Neural cell (in vitro differentiated cells): ENCODE data around the gene GALNT10. TPM values are rescaled to one million over a fixed set of nuclear protein-coding genes. Genes with fewer than 3 reads are reported as not detected.

Source experiments
- H2AFZ ChIP-seq: fragments of 200-600, 300-800 bp; sonication (generic), shearing (Covaris generic); 2 replicates; pipeline ENCODE4 v1.6.0; 2014; ENCODE audit warnings: low read depth, mild to moderate bottlenecking, antibody characterized with exemption, low read length, moderate library complexity
- H3F3A ChIP-seq: fragments of 200-600 bp; shearing (Covaris generic); 2 replicates; pipeline ENCODE4 v1.6.1; 2016; ENCODE audit warnings: mild to moderate bottlenecking, moderate library complexity, mixed read lengths, antibody characterized with exemption, low read length; ENCODE audit not compliant: insufficient read depth, poor library complexity, severe bottlenecking
- H3K27ac ChIP-seq: fragments of 200-600, 300-800 bp; sonication (generic), shearing (Covaris generic); 2 replicates; pipeline ENCODE4 v1.5.1; 2014; ENCODE audit warnings: mild to moderate bottlenecking, low read length, moderate library complexity
- H3K27me3 ChIP-seq: fragments of 300-800, 200-600 bp; sonication (generic), shearing (Covaris generic); 2 replicates; pipeline ENCODE4 v1.6.0; 2014; ENCODE audit warnings: mild to moderate bottlenecking, low read depth, low read length, moderate library complexity; ENCODE audit not compliant: insufficient read depth
- H3K36me3 ChIP-seq: fragments of 300-800, 200-600 bp; sonication (generic), shearing (Covaris generic); 2 replicates; pipeline ENCODE4 v1.5.1; 2014; ENCODE audit warnings: mild to moderate bottlenecking, antibody characterized with exemption, low read length, moderate library complexity; ENCODE audit not compliant: insufficient read depth
- H3K4me2 ChIP-seq: fragments of 300-800, 200-600 bp; sonication (generic), shearing (Covaris generic); 2 replicates; pipeline ENCODE4 v1.6.0; 2014; ENCODE audit warnings: mild to moderate bottlenecking, low read length
- H3K4me3 ChIP-seq: fragments of 300-800, 200-600 bp; sonication (generic), shearing (Covaris generic); 2 replicates; pipeline ENCODE4 v1.5.1; 2014; ENCODE audit warnings: mild to moderate bottlenecking, low read length, moderate library complexity
- H3K79me2 ChIP-seq: fragments of 200-600 bp; shearing (Covaris generic); replicated peaks from 2 replicates; pipeline ENCODE4 v1.6.0; 2014; ENCODE audit warnings: mild to moderate bottlenecking, low read length, moderate library complexity; ENCODE audit not compliant: insufficient read depth
- H3K9ac ChIP-seq: fragments of 300-800, 200-600 bp; sonication (generic), shearing (Covaris generic); 2 replicates; pipeline ENCODE4 v1.6.1; 2016; ENCODE audit warnings: mild to moderate bottlenecking, low read length, mixed read lengths
- H3K9me2 ChIP-seq: fragments of 200-600 bp; shearing (Covaris generic); 2 replicates; pipeline ENCODE4 v1.6.1; 2016; ENCODE audit warnings: mild to moderate bottlenecking, low read length, mixed read lengths; ENCODE audit not compliant: insufficient read depth
- H3K9me3 ChIP-seq: fragments of 200-600, 300-800 bp; sonication (generic), shearing (Covaris generic); 2 replicates; pipeline ENCODE4 v1.6.1; 2016; ENCODE audit warnings: mild to moderate bottlenecking, mixed run types, low read length, moderate library complexity, mixed read lengths
- H4K20me1 ChIP-seq: fragments of 200-600 bp; shearing (Covaris generic); 2 replicates; pipeline ENCODE4 v1.6.1; 2016; ENCODE audit warnings: mild to moderate bottlenecking, mixed run types; ENCODE audit not compliant: insufficient read depth
- EP300 ChIP-seq: fragments of 450-650 bp; conservative IDR thresholded peaks from 2 replicates; pipeline ENCODE4 v1.6.1; 2014; ENCODE audit warnings: antibody characterized with exemption, mild to moderate bottlenecking, moderate library complexity; ENCODE audit not compliant: poor library complexity, severe bottlenecking
- EZH2 ChIP-seq: fragments of 200-600, 300-800 bp; shearing (Covaris generic), sonication (generic); IDR thresholded peaks from 2 replicates; pipeline ENCODE4 v1.6.1; 2014; ENCODE audit warnings: antibody characterized with exemption, low read length, borderline replicate concordance, mild to moderate bottlenecking; ENCODE audit not compliant: insufficient read depth, poor library complexity, severe bottlenecking
- MXI1 ChIP-seq: fragments of 450-650 bp; conservative IDR thresholded peaks from 2 replicates; pipeline ENCODE4 v1.6.1; 2014; ENCODE audit warnings: antibody characterized with exemption, mild to moderate bottlenecking; ENCODE audit not compliant: poor library complexity, severe bottlenecking
- POLR2AphosphoS5 ChIP-seq: IDR thresholded peaks from 2 replicates; pipeline ENCODE4 v1.6.1; 2012
- RAD21 ChIP-seq: fragments of 450-650 bp; conservative IDR thresholded peaks from 2 replicates; pipeline ENCODE4 v1.6.1; 2014; ENCODE audit warnings: antibody characterized with exemption, mild to moderate bottlenecking, moderate library complexity
- SMC3 ChIP-seq: fragments of 450-650 bp; conservative IDR thresholded peaks from 2 replicates; pipeline ENCODE4 v1.6.1; 2014; ENCODE audit warnings: antibody characterized with exemption, mild to moderate bottlenecking, moderate library complexity; ENCODE audit not compliant: poor library complexity
- TAF1 ChIP-seq: IDR thresholded peaks from 2 replicates; pipeline ENCODE4 v1.6.1; 2012; ENCODE audit warnings: low read depth
- polyA plus RNA-seq: library from polyadenylated mRNA; depleted of rRNA; stranded (reverse); fragments of >200 nt; gene quantifications from 2 replicates; pipeline ENCODE4 v1.2.3, GENCODE V29; 2014
- TF ChIP-seq, protein P1 (sequence below): IDR thresholded peaks from 2 replicates; pipeline ENCODE4 v1.6.1; 2012; ENCODE audit warnings: borderline replicate concordance
- TF ChIP-seq, protein P2 (sequence below): fragments of 450-650 bp; IDR thresholded peaks from 2 replicates; pipeline ENCODE4 v1.5.1; 2014; ENCODE audit warnings: antibody characterized with exemption, mild to moderate bottlenecking, moderate library complexity; ENCODE audit not compliant: poor library complexity, severe bottlenecking

The GALNT10 gene
- polyA plus RNA-seq, 1 donor from 2014 or later, result 3.1 TPM

DNA sequence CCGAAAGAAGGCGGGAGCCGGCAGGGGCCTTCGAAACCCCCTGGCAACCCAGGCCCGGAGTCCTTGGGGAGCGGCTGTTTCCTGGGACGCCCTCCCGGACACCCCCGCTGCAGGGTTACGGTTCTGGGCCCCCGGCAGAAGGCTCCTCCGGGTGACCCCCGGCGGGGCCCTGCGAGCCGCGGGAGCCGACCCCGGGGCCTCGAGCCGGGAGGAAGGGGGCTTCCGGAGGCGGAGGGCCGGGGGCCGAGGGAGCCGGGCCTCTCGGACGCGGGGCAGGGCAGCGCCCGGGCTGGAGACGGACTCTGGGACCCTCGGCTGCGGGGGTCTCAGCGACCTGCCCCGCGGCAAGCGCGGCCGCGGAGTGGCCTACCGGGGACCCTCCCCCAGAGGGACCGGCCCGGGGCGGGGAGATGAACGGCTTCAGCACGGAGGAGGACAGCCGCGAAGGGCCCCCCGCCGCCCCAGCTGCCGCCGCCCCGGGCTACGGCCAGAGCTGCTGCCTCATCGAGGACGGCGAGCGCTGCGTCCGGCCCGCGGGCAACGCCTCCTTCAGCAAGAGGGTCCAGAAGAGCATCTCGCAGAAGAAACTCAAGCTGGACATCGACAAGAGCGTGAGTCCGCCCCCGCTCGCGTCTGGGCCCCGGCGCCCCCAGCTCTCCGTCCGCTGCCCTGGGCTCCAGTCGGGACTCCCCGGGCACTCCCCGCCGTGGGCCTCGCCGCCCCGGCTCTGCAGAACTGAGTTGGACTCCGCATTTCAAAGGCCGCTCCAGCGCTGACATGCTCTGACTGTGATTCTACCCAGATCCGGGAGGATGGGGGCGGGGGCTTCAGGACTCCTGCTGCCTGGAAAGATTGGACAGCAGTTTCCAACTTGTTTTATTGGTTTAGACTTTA, 255.9 kb downstream of the GALNT10 start:
- Histone ChIP-seq H3K9me2 (no peaks in the 10 kb centered on the region), H3K79me2 (peaks cover 21% of the 10 kb centered on the region), H3K9ac (peak overlapping the region; percentile 65), H3K4me2 (peak overlapping the region; percentile 83), H4K20me1 (no peaks in the 10 kb centered on the region), H3F3A (no peaks in the 10 kb centered on the region), H3K9me3 (no peaks in the 10 kb centered on the region), H2AFZ (peak overlapping the region; percentile 23), H3K27ac (no peak overlapping the region), H3K27me3 (no peaks in the 10 kb centered on the region), H3K36me3 (no peaks in the 10 kb centered on the region), H3K4me3 (peak overlapping the region; percentile 96)
- TF ChIP-seq, protein P1, sequence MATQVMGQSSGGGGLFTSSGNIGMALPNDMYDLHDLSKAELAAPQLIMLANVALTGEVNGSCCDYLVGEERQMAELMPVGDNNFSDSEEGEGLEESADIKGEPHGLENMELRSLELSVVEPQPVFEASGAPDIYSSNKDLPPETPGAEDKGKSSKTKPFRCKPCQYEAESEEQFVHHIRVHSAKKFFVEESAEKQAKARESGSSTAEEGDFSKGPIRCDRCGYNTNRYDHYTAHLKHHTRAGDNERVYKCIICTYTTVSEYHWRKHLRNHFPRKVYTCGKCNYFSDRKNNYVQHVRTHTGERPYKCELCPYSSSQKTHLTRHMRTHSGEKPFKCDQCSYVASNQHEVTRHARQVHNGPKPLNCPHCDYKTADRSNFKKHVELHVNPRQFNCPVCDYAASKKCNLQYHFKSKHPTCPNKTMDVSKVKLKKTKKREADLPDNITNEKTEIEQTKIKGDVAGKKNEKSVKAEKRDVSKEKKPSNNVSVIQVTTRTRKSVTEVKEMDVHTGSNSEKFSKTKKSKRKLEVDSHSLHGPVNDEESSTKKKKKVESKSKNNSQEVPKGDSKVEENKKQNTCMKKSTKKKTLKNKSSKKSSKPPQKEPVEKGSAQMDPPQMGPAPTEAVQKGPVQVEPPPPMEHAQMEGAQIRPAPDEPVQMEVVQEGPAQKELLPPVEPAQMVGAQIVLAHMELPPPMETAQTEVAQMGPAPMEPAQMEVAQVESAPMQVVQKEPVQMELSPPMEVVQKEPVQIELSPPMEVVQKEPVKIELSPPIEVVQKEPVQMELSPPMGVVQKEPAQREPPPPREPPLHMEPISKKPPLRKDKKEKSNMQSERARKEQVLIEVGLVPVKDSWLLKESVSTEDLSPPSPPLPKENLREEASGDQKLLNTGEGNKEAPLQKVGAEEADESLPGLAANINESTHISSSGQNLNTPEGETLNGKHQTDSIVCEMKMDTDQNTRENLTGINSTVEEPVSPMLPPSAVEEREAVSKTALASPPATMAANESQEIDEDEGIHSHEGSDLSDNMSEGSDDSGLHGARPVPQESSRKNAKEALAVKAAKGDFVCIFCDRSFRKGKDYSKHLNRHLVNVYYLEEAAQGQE, result no peak
- no peak for TF ChIP-seq EP300
- TF ChIP-seq MXI1, result peak; percentile 36
- TF ChIP-seq EZH2, result no peak
- no peak for TF ChIP-seq RAD21
- TF ChIP-seq, protein P2, sequence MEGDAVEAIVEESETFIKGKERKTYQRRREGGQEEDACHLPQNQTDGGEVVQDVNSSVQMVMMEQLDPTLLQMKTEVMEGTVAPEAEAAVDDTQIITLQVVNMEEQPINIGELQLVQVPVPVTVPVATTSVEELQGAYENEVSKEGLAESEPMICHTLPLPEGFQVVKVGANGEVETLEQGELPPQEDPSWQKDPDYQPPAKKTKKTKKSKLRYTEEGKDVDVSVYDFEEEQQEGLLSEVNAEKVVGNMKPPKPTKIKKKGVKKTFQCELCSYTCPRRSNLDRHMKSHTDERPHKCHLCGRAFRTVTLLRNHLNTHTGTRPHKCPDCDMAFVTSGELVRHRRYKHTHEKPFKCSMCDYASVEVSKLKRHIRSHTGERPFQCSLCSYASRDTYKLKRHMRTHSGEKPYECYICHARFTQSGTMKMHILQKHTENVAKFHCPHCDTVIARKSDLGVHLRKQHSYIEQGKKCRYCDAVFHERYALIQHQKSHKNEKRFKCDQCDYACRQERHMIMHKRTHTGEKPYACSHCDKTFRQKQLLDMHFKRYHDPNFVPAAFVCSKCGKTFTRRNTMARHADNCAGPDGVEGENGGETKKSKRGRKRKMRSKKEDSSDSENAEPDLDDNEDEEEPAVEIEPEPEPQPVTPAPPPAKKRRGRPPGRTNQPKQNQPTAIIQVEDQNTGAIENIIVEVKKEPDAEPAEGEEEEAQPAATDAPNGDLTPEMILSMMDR, result no peak
- no peak for TF ChIP-seq SMC3
- peak; percentile 2 for TF ChIP-seq POLR2AphosphoS5
- TF ChIP-seq TAF1, result no peak

DNA sequence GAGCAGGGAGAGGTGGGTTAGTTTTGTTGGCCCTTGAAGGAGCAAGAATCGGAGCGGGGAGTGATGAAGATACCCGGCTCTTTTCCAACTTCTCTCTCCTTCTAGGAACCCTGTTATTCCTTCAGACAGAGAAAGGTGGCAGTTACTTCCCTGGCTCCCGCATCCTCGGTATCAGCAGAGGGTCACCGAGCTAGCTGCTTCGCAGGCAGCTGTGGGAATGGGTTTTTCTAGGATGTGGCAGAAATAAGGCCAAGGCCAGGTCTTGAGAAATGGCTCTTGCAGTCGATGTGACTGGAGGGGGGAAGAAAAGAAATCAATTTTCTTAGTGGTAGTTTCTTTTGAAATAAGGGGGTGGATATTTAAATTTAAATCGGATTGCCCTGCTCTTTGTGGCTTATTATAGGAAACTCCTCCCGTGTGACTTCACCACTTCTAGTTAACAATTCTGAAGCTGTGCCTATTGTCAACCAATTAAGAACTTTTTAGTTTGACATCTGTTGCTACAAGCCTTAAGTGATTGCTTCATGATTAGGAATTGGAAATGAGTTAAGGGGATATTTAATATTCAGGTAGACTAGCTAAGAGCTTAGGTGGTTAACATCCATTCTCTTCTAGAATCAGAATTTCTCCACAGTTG, 256.7 kb downstream of the GALNT10 start:
- H3K4me3 ChIP-seq, result peak overlapping the region; percentile 96
- no peaks in the 10 kb centered on the region for H4K20me1 ChIP-seq
- no peak overlapping the region for H2AFZ ChIP-seq
- no peaks in the 10 kb centered on the region for H3K9me2 ChIP-seq
- no peaks in the 10 kb centered on the region for H3K27me3 ChIP-seq
- no peaks in the 10 kb centered on the region for H3F3A ChIP-seq
- TF ChIP-seq SMC3, result no peak
- TF ChIP-seq RAD21, result peak; percentile 20
- peaks cover 21% of the 10 kb centered on the region for H3K79me2 ChIP-seq
- H3K4me2 ChIP-seq, result peak overlapping the region; percentile 83
- H3K36me3 ChIP-seq, result no peaks in the 10 kb centered on the region
- no peaks in the 10 kb centered on the region for H3K9me3 ChIP-seq
- H3K9ac ChIP-seq, result peak overlapping the region; percentile 65
- H3K27ac ChIP-seq, result no peak overlapping the region
